Measurements from ENCODE around the gene CCDC85B.
"Not testable (repeated sequence)": the region's sequence is repeated elsewhere in the genome, so short reads cannot be mapped to it uniquely, and the experiment has no call there.

Gene CCDC85B

GRCh38 chr11:65885808-65886536, 4.5 kb upstream of the CCDC85B start:
- no peak for TF ChIP-seq CTCF (conservative IDR thresholded peaks at IDR 0.05; ENCODE audit: low read depth, low read length)
- no peak for DNase-seq (ENCODE audit: low read depth)
- H3K4me3 ChIP-seq (ENCODE audit: low read length): no peak overlapping the region

- no peak for TF ChIP-seq CTCF (conservative IDR thresholded peaks at IDR 0.05; ENCODE audit: low read depth, low read length)
- DNase-seq (ENCODE audit: low read depth): no peak
- peak overlapping the region; percentile 85 for H3K4me3 ChIP-seq (ENCODE audit: low read length)
Observed at GRCh38 chr11:65886826-65887722, 3.4 kb upstream of the CCDC85B start.

DNA sequence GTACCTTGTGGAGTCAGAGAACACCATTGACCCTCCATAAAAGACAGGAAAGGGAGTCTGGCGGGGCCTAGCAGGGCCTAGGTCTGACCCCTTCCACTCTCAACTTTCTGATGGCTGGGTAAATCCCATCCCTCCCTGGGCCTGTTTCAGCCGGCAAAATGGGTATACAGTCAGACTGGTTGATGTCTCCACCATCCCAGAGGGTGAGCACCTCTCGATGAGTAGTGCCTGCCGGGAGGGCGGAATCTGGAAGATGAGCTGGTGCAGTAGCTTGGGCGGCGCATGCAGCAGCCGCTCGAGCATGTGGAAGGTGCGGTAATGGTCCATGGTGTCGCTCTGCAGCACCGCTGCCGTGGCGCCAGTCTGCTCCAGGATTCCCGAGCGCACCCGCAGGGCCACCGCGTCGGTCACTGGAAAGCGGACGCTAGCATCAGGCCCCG, 2.7 kb upstream of the CCDC85B start:
- peak overlapping the region; percentile 85 for H3K4me3 ChIP-seq (ENCODE audit: low read length)
- TF ChIP-seq CTCF (conservative IDR thresholded peaks at IDR 0.05; ENCODE audit: low read depth, low read length): no peak
- DNase-seq (ENCODE audit: low read depth): no peak

GRCh38 chr11:65888163-65888814, 2.2 kb upstream of the CCDC85B start, which contains the start of gene FIBP:
TSS of gene FIBP (minus strand) at chr11:65888471. CDS start at chr11:65888418, 53 bp downstream.
- peak; percentile 73 for TF ChIP-seq CTCF (conservative IDR thresholded peaks at IDR 0.05; ENCODE audit: low read depth, low read length)
- peak within 1 kb of the TSS; percentile 85 for H3K4me3 ChIP-seq (ENCODE audit: low read length)
- DNase-seq (ENCODE audit: low read depth): peak; percentile 88

GRCh38 chr11:65891219-65892136, 1.0 kb downstream of the CCDC85B start:
- peak overlapping the region; percentile 67 for H3K4me3 ChIP-seq (ENCODE audit: low read length)
- peak; percentile 34 for TF ChIP-seq CTCF (conservative IDR thresholded peaks at IDR 0.05; ENCODE audit: low read depth, low read length)
- DNase-seq (ENCODE audit: low read depth): no peak

- peak overlapping the region; percentile 67 for H3K4me3 ChIP-seq (ENCODE audit: low read length)
- not testable (repeated sequence) for DNase-seq (ENCODE audit: low read depth)
Observed at GRCh38 chr11:65892137-65892540, 1.7 kb downstream of the CCDC85B start.

All from retinal pigment epithelial cell (primary cell).